Heart left ventricle (tissue), 16 donors: ENCODE data around the gene MXI1. TPM values are rescaled to one million over a fixed set of nuclear protein-coding genes. Genes with fewer than 3 reads are reported as not detected.
"Not testable (repeated sequence)": the region's sequence is repeated elsewhere in the genome, so short reads cannot be mapped to it uniquely, and the experiment has no call there.

Source experiments
- ATAC-seq, 4 donors: fragments of 200-7000 bp; cut with Tn5 transposase; one replicate each; pipeline ENCODE4 v1.9.1; 2020 to 2022; ENCODE audit warnings: moderate library complexity in 4 of 4, mild to moderate bottlenecking in 3 of 4, moderate number of reproducible peaks in 1 of 4
- DNase-seq, 5 donors: peaks; one replicate each; pipeline ENCODE4 v3.0.0-alpha.2; 2020
- H3K27ac ChIP-seq, 12 donors: fragments of 200-600 bp; sonication (generic) in 4 of 12; one replicate each; pipeline versions ENCODE4 v1.5.0 to v1.8.0; 2016 to 2022; ENCODE audit warnings: mild to moderate bottlenecking in 2 of 12
- H3K27me3 ChIP-seq, 9 donors: fragments of 200-600 bp; sonication (generic) in 2 of 9; one replicate each; pipeline versions ENCODE4 v1.5.1 to v1.8.0; 2016 to 2022; ENCODE audit warnings: mild to moderate bottlenecking in 3 of 9
- H3K36me3 ChIP-seq, 9 donors: fragments of 200-600 bp; sonication (generic) in 2 of 9; one replicate each; pipeline versions ENCODE4 v1.5.0 to v1.8.0; 2018 to 2022; ENCODE audit warnings: mild to moderate bottlenecking in 2 of 9
- H3K4me1 ChIP-seq, 12 donors: fragments of 200-600 bp; sonication (generic) in 4 of 12; one replicate each; pipeline versions ENCODE4 v1.5.0 to v1.8.0; 2016 to 2022; ENCODE audit warnings: mild to moderate bottlenecking in 3 of 12
- H3K4me3 ChIP-seq, 12 donors: fragments of 200-600 bp; sonication (generic) in 4 of 12; one replicate each; pipeline versions ENCODE4 v1.5.0 to v1.8.0; 2017 to 2022; ENCODE audit warnings: mild to moderate bottlenecking in 9 of 12, moderate library complexity in 4 of 12
- H3K9me3 ChIP-seq, 12 donors: fragments of 200-600 bp; sonication (generic) in 4 of 12; one replicate each; pipeline versions ENCODE4 v1.5.0 to v1.8.0; 2016 to 2022; ENCODE audit warnings: mild to moderate bottlenecking in 1 of 12
- CTCF ChIP-seq, 12 donors: fragments of 200-600 bp; sonication (generic) in 4 of 12; IDR thresholded peaks; one replicate each; pipeline versions ENCODE4 v1.5.0 to v1.8.0; 2018 to 2022; ENCODE audit warnings: antibody characterized with exemption in 12 of 12, mild to moderate bottlenecking in 5 of 12
- POLR2A ChIP-seq, 2 donors: fragments of 450-650 bp; IDR thresholded peaks; one replicate each; pipeline ENCODE4 v1.6.1; 2017; ENCODE audit warnings: antibody characterized with exemption in 2 of 2, mild to moderate bottlenecking in 2 of 2, moderate library complexity in 2 of 2
- WGBS, 4 donors: extraction: QIAGEN DNeasy Blood & Tissue Kit in 2 of 4; methylation state at CpG; one replicate each; pipeline versions ENCODE4 v1.1.5 to v1.1.7; 2013 to 2018; 5-methylcytosine and 5-hydroxymethylcytosine counted together
- intact Hi-C, 10 donors: fragments of 100-400 bp; cut with DNase I; formaldehyde crosslinking; loops; one replicate each; pipeline versions ENCODE4 v1.11.1 to v1.14.2; 2022
- polyA plus RNA-seq, 2 donors: library from polyadenylated mRNA; stranded (reverse); fragments of 200-250 nt; gene quantifications; one replicate each; pipeline ENCODE4 v1.2.3, GENCODE V29; 2013
- total RNA-seq, 9 donors: library from RNA; depleted of rRNA in 2 of 9; stranded (reverse); fragments of >200 nt in 2 of 9; fragmentation: NEBNext Ultra II Directional in 3 of 9; extraction: Animal tissue kit (Norgen Biotek cat#: 25700) in 3 of 9; gene quantifications; one replicate each; pipeline versions ENCODE4 v1.1.0 to v1.2.4, GENCODE V29; 2016 to 2023
- donor health status: ischemic (EF 13 %, LVEDD 7.1; RV severe dilation, severe dysfunction).
- donor health status: healthy with polysubstance abuse.
- donor health status: DM: no; HTN: yes; CAD: no.
- donor health status: DM: no; HTN: no; CAD: no.
- donor health status: ischemic (EF 25% LVEDD 6.9; RV normal size, moderate dysfunction).
- donor health status: ischemic (EF 25% LVEDD 5.7; RV mildly dilated, moderate dysfunction).
- donor health status: healthy.
- donor health status: DM: yes; HTN: yes; CAD: no.
- donor health status: ischemic (EF 35%, LVEDD 5.7; RV mildly dilated, moderate dysfunction).
- donor health status: nonischemic (EF 11% LVEDD 7.7; RV severe dilation, severe dysfunction).
- donor health status: DM: yes; HTN: yes; CAD: no.
- donor health status: PGD.
- donor health status: ischemic (EF 29% LVEDD 5.4; RV normal size, mild dysfunction).
- donor health status: nonischemic (EF 23%, LVEDD 6.1; RV moderate dilation, normal function).

Gene MXI1
- total and polyA plus RNA-seq, 11 donors = 20.3 to 83.2 (median 60.6) TPM

GRCh38 chr10:110330675-110331074, 123.3 kb downstream of the MXI1 start:
- Histone ChIP-seq H3K27me3 (no peaks in the 10 kb centered on the region), H3K4me1 (peaks cover 0 to 2% (median 0%) of the 10 kb centered on the region in 12 donors), H3K36me3 (no peaks in the 10 kb centered on the region), H3K27ac (no peak overlapping the region), H3K9me3 (peaks cover 0 to 20% (median 9%) of the 10 kb centered on the region in 12 donors), H3K4me3 (no peak overlapping the region)
- 89 to 92% (median 91%) methylated on average over 6 of the region's 6 CpGs for WGBS, 4 donors
- TF ChIP-seq CTCF (IDR thresholded peaks at IDR 0.05) = no peak
- no peak for TF ChIP-seq POLR2A (IDR thresholded peaks at IDR 0.05)
- intact Hi-C loops = loop anchor here in 1 of 10 donors (10.0 kb wide), 1 partner anchor 104 kb away; no protein-coding TSS in a partner anchor
- ATAC-seq (no peak), DNase-seq (no peak)

GRCh38 chr10:110331226-110331795, 123.9 kb downstream of the MXI1 start:
- not testable (repeated sequence) for H3K4me1 ChIP-seq, H3K27ac ChIP-seq, H3K4me3 ChIP-seq, H3K27me3 ChIP-seq, DNase-seq, H3K36me3 ChIP-seq, ATAC-seq
- intact Hi-C loops = loop anchor here in 1 of 10 donors (10.0 kb wide), 1 partner anchor 103 kb away; no protein-coding TSS in a partner anchor
- WGBS, 4 donors = 95 to 98% (median 97%) methylated on average over 26 to 32 of the region's 32 CpGs
- peaks cover 0 to 20% (median 9%) of the 10 kb centered on the region in 12 donors for H3K9me3 ChIP-seq

- no peak overlapping the region for H3K4me3 ChIP-seq
- H3K27me3 ChIP-seq = no peaks in the 10 kb centered on the region
- ATAC-seq = no peak
- TF ChIP-seq CTCF (IDR thresholded peaks at IDR 0.05) (no peak), POLR2A (IDR thresholded peaks at IDR 0.05) (no peak)
- H3K9me3 ChIP-seq = peaks cover 0 to 20% (median 9%) of the 10 kb centered on the region in 12 donors
- no peak for DNase-seq
- peaks cover 0 to 10% (median 0%) of the 10 kb centered on the region in 12 donors for H3K4me1 ChIP-seq
- intact Hi-C loops = loop anchor here in 1 of 10 donors (10.0 kb wide), 1 partner anchor 101 kb away; no protein-coding TSS in a partner anchor
- H3K27ac ChIP-seq = no peak overlapping the region
- no peaks in the 10 kb centered on the region for H3K36me3 ChIP-seq
- WGBS, 4 donors = 72 to 86% (median 79%) methylated on average over 5 of the region's 5 CpGs
Observed at GRCh38 chr10:110334061-110334656, 126.8 kb downstream of the MXI1 start.

DNA sequence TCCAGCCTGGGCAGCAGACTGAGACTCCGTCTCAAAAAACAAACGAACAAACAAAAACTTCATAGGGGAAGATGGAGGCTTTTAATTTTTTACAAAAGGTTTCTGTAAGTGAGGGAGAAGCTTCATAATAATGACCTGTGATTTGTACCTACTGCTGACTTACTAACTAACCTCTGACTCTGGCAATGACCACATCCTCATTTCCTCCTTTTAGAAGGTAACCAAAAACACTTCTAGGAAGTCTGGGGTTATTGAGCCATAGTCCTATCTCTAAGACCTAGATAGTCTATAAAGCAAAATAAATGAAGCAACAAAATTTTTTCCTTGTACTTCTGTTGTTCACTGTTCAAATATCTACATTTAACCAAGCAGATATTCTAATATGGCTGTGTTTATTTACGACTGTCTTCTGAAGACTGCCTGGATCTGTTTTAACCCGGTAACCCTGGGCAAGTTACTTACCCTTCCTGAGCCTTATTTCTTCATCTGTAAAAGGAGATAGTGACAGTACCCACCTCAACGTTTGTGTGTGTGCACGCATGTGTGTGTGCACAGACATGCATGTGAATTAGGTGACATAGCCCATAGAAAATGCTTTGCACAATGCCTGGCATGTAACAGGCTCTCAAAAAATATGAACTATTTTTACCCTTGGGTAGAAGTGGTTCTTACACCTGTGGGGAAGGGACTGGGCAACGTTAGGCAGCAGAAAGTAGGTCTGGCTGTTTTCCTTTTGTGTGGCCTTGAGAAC, 128.1 kb downstream of the MXI1 start:
- Histone ChIP-seq H3K4me1 (peaks cover 0 to 10% (median 0%) of the 10 kb centered on the region in 12 donors), H3K9me3 (peaks cover 0 to 12% (median 6%) of the 10 kb centered on the region in 12 donors), H3K27me3 (no peaks in the 10 kb centered on the region), H3K36me3 (no peaks in the 10 kb centered on the region), H3K27ac (no peak overlapping the region), H3K4me3 (no peak overlapping the region)
- DNase-seq (no peak), ATAC-seq (no peak)
- no peak for TF ChIP-seq POLR2A (IDR thresholded peaks at IDR 0.05)
- TF ChIP-seq CTCF (IDR thresholded peaks at IDR 0.05) = no peak
- intact Hi-C loops = loop anchor here in 1 of 10 donors (10.0 kb wide), 1 partner anchor 99 kb away; no protein-coding TSS in a partner anchor
- 65 to 68% (median 67%) methylated on average over 7 of the region's 7 CpGs for WGBS, 4 donors
